ENCODE results near the gene ZDHHC18. TPM values are rescaled to one million over a fixed set of nuclear protein-coding genes. Genes with fewer than 3 reads are reported as not detected.
A peak's percentile ranks its signal among the peaks of the same experiment; 100 is the strongest.

Gene ZDHHC18
- total RNA-seq, 6 donors from 2014 or later: 18.9 to 35.9 (median 24.9) TPM

DNA sequence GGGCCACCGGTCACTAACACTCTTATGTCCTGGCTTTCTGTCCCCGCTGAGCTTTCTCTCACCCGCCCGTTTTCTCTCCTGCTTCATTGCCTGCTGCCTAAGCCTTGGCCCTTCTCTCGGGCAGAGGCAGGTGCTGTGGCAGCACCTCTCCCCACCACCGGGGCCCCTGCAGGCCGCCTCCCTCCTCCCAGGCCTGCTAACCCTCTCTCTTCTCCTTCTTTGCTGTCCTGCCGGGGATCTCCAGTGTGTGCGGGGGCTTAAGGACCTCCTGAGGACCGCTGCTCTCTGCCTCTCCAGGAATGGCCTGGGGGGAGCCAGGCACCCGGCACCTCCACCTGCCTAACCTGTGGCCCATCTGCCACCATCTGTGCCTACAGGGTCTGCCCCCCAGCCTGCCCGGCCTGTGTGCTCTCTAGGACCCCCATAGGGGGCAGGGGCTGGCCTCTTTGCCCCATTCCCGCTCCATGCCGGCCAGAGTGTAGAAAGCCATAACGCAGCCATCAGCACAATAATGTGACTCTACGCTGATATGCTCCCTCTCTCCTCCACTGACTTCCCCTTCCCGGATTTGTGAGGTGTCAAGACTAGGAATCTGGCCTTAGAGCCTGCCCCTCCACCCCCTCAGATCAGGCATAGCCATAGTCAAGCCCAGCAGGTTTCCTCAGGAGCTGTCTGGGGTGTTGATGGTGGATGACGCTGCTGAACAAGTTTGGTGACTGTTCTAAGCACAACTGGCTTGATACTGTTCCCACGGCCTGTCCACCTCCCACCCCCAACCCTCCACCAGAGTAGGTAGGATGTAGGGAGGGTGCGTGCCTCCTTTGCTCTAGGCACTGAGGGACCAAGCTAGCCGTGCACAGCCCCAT, 30.3 kb downstream of the ZDHHC18 start:
- no peaks in the 10 kb centered on the region for H3K9me3 ChIP-seq
- H3K36me3 ChIP-seq: peaks cover 2 to 57% (median 40%) of the 10 kb centered on the region in 4 donors
- no peaks in the 10 kb centered on the region for H3K27me3 ChIP-seq
- ATAC-seq (ENCODE audit: low FRiP score in 2 of 2) (no peak), DNase-seq (no peak)
- no peak overlapping the region for H3K27ac ChIP-seq
- H3K4me1 ChIP-seq: no peaks in the 10 kb centered on the region
- no peak for TF ChIP-seq POLR2A (IDR thresholded peaks at IDR 0.05)
- TF ChIP-seq, protein P1, sequence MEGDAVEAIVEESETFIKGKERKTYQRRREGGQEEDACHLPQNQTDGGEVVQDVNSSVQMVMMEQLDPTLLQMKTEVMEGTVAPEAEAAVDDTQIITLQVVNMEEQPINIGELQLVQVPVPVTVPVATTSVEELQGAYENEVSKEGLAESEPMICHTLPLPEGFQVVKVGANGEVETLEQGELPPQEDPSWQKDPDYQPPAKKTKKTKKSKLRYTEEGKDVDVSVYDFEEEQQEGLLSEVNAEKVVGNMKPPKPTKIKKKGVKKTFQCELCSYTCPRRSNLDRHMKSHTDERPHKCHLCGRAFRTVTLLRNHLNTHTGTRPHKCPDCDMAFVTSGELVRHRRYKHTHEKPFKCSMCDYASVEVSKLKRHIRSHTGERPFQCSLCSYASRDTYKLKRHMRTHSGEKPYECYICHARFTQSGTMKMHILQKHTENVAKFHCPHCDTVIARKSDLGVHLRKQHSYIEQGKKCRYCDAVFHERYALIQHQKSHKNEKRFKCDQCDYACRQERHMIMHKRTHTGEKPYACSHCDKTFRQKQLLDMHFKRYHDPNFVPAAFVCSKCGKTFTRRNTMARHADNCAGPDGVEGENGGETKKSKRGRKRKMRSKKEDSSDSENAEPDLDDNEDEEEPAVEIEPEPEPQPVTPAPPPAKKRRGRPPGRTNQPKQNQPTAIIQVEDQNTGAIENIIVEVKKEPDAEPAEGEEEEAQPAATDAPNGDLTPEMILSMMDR (IDR thresholded peaks at IDR 0.05): no peak
- TF ChIP-seq POLR2AphosphoS5 (IDR thresholded peaks at IDR 0.05): no peak
- no peak for TF ChIP-seq EP300 (IDR thresholded peaks at IDR 0.05)
- 87 to 88% methylated on average over 18 to 21 of the region's 21 CpGs for WGBS, 2 donors
- H3K4me3 ChIP-seq: no peak overlapping the region

DNA sequence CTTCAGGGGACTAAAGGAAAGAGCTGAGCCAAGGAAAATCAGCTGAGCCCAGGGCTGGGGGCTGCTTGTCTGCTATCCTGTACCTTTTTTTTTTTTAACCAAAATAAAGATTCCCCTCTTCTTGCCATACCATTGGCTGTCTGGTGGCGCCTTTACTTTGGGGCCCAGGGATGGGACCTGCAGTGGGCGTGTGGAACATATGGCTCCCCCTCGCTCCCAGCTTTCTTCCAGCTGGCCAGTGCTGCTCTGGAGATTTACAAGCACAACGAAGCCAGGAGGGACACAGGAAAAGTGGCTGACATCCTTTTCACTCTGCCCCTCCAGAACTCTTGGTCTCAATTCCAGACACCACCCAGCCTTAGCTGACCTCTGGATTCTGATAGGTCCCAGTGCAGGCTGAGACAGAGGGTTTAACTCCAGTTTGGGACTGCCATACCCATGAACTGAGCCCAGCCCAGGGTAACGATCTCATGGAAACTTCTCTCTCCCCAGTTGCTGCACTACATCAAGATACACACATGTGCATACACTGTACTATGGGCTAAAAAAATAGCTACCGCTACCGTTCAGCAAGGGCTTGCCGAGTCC, 31.1 kb downstream of the ZDHHC18 start:
- no peak for DNase-seq
- Histone ChIP-seq H3K27ac (no peak overlapping the region), H3K27me3 (no peaks in the 10 kb centered on the region), H3K36me3 (peaks cover 2 to 50% (median 34%) of the 10 kb centered on the region in 4 donors), H3K4me3 (no peak overlapping the region), H3K4me1 (peaks cover 0 to 5% (median 0%) of the 10 kb centered on the region in 4 donors), H3K9me3 (no peaks in the 10 kb centered on the region)
- ATAC-seq (ENCODE audit: low FRiP score in 2 of 2): no peak
- 91 to 94% methylated on average over 8 of the region's 8 CpGs for WGBS, 2 donors
- TF ChIP-seq EP300 (IDR thresholded peaks at IDR 0.05): no peak
- TF ChIP-seq, protein P1 (IDR thresholded peaks at IDR 0.05): no peak
- TF ChIP-seq POLR2A (IDR thresholded peaks at IDR 0.05): no peak
- no peak for TF ChIP-seq POLR2AphosphoS5 (IDR thresholded peaks at IDR 0.05)

DNA sequence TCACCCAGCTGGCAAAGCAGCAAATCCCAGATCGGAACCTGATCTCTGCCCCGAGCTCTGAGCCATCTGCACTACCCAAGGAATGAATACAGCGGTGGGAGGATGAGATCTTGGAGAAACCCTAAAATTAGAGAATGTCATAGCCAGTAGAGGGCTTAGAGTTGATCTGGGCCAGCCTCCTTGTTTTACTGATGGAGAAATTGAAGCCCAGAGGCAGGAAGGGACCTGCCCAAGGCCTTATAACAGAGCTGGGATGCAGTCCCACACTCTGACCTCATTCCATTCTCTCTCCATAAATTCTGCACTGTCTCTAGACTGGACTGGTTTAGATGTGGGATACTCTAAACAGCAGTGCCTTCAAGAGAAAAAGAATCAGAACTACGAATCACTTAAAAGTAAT, 31.7 kb downstream of the ZDHHC18 start:
- TF ChIP-seq EP300 (IDR thresholded peaks at IDR 0.05) (no peak), POLR2A (IDR thresholded peaks at IDR 0.05) (no peak), POLR2AphosphoS5 (IDR thresholded peaks at IDR 0.05) (no peak)
- TF ChIP-seq, protein P1 (IDR thresholded peaks at IDR 0.05): no peak
- H3K36me3 ChIP-seq: peaks cover 2 to 46% (median 29%) of the 10 kb centered on the region in 4 donors
- peak in 1 of 2 donors; percentile 46 for ATAC-seq (ENCODE audit: low FRiP score in 2 of 2)

DNA sequence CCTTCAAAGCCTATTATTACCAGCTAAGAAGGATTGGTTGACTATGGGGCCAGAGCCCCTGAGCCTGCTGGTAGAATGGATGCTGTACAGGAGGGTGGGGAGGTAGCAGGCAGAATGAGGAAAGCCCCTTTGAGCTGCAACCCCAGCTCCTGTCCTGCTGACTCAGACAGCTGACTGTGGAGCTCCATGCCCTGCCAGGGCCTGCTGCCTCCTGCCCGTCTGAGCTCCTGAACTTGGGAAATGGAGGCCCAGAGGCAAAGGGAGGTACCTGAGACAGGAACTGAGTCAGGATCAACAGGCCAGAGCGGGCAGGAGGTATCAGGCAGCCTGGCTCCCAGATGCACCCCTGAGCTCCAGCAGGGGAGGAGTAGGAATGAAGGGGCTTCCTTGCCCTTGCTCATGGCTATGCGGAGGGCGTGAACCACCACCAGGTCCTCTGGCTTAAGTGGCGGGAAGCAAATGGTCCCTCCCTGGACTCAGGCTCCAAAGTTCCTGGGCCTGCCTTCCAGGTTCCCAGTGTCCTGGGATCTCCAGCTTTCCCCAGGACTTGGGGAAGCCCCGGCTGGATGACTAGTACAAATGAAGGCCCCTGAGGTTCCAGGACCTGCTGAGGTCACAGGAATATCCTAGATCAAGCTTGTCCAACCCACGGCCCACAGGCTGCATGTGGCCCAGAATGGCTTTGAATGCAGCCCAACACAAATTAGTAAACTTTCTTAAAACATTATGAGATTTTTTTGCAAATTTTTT, 32.6 kb downstream of the ZDHHC18 start:
- WGBS, 2 donors: 91 to 93% methylated on average over 7 of the region's 7 CpGs
- no peak for DNase-seq

More for the DNA sequence above, 31.7 kb downstream of the ZDHHC18 start:
- WGBS, 2 donors: 86 to 95% methylated on average over 4 of the region's 4 CpGs
- DNase-seq: no peak
- no peak overlapping the region for H3K4me3 ChIP-seq
- no peak overlapping the region for H3K27ac ChIP-seq
- no peaks in the 10 kb centered on the region for H3K9me3 ChIP-seq
- H3K4me1 ChIP-seq: peaks cover 0 to 6% (median under 1%) of the 10 kb centered on the region in 4 donors
- H3K27me3 ChIP-seq: no peaks in the 10 kb centered on the region

More for the DNA sequence above, 32.6 kb downstream of the ZDHHC18 start:
- TF ChIP-seq EP300 (IDR thresholded peaks at IDR 0.05): no peak
- TF ChIP-seq POLR2A (IDR thresholded peaks at IDR 0.05): no peak
- TF ChIP-seq, protein P1 (IDR thresholded peaks at IDR 0.05): no peak
- no peak for TF ChIP-seq POLR2AphosphoS5 (IDR thresholded peaks at IDR 0.05)
- no peak overlapping the region for H3K27ac ChIP-seq
- no peak for ATAC-seq (ENCODE audit: low FRiP score in 2 of 2)
- H3K36me3 ChIP-seq: peaks cover 2 to 38% (median 20%) of the 10 kb centered on the region in 4 donors
- H3K4me1 ChIP-seq: peaks cover 5 to 13% (median 8%) of the 10 kb centered on the region in 4 donors
- no peak overlapping the region for H3K4me3 ChIP-seq
- H3K9me3 ChIP-seq: no peaks in the 10 kb centered on the region
- H3K27me3 ChIP-seq: no peaks in the 10 kb centered on the region
